SK-N-SH (cell line): ENCODE measurements around the gene CDC6. TPM values are rescaled to one million over a fixed set of nuclear protein-coding genes. Genes with fewer than 3 reads are reported as not detected.

Experiments
- CTCF ChIA-PET: fragments of 300-600, 350-600 bp; formaldehyde crosslinking; extraction: SDS; loops from one replicate; lab custom pipeline; 2021; lab: Yijun Ruan, JAX
- POLR2A ChIA-PET: fragments of 350-600 bp; sonication (Branson Sonifier 250); formaldehyde crosslinking; extraction: SDS; loops from one replicate; lab custom pipeline; 2020; ENCODE audit warnings: antibody characterized with exemption, inconsistent platforms; lab: Yijun Ruan, JAX
- DNase-seq: peaks from one replicate; pipeline ENCODE4 v3.0.0; 2012
- H2AFZ ChIP-seq: fragments of 200-600 bp; sonication (generic); 2 replicates; pipeline ENCODE4 v1.8.1; 2016; ENCODE audit warnings: antibody characterized with exemption, mild to moderate bottlenecking, low read depth
- H3F3A ChIP-seq: fragments of 200-600 bp; sonication (generic); replicated peaks from 2 replicates; pipeline ENCODE3; 2016; ENCODE audit warnings: antibody characterized with exemption, mild to moderate bottlenecking; ENCODE audit not compliant: insufficient read depth
- H3K27ac ChIP-seq, 2 experiments: fragments of 200-500 bp in 1 of 2; fragments of 200-600 bp in 1 of 2; sonication (Bioruptor generic) in 1 of 2; sonication (generic), shearing (Covaris generic) in 1 of 2; 2 replicates each; pipeline versions ENCODE4 v1.5.1 to v1.6.1; 2014 to 2016; ENCODE audit warnings: low read depth in 2 of 2, inconsistent platforms in 1 of 2, low read length in 1 of 2, mild to moderate bottlenecking in 1 of 2, mixed read lengths in 1 of 2
- H3K27me3 ChIP-seq: fragments of 200-600 bp; sonication (generic), shearing (Covaris generic); 2 replicates; pipeline ENCODE4 v1.6.1; 2016; ENCODE audit warnings: mixed run types; ENCODE audit not compliant: insufficient read depth
- H3K36me3 ChIP-seq, 2 experiments: fragments of 200-500 bp in 1 of 2; fragments of 200-600 bp in 1 of 2; sonication (Bioruptor generic) in 1 of 2; sonication (generic) in 1 of 2; replicated peaks in 1 of 2; 2 replicates each; pipeline versions ENCODE3 to v1.5.1; 2014 to 2016; ENCODE audit warnings: low read length in 1 of 2, mild to moderate bottlenecking in 1 of 2; ENCODE audit not compliant: insufficient read depth in 2 of 2, control insufficient read depth in 1 of 2
- H3K4me1 ChIP-seq, 2 experiments: fragments of 200-500 bp in 1 of 2; fragments of 200-600 bp in 1 of 2; sonication (Bioruptor generic) in 1 of 2; sonication (generic), shearing (Covaris generic) in 1 of 2; 2 replicates each; pipeline versions ENCODE4 v1.5.1 to v1.6.1; 2014 to 2016; ENCODE audit warnings: low read depth in 1 of 2, low read length in 1 of 2, mixed run types in 1 of 2; ENCODE audit not compliant: insufficient read depth in 2 of 2, control insufficient read depth in 1 of 2
- H3K4me2 ChIP-seq: fragments of 200-600 bp; sonication (generic), shearing (Covaris generic); 2 replicates; pipeline ENCODE4 v1.6.1; 2017; ENCODE audit warnings: mixed run types
- H3K4me3 ChIP-seq, 2 experiments: fragments of 200-500 bp in 1 of 2; fragments of 200-600 bp in 1 of 2; sonication (Bioruptor generic) in 1 of 2; sonication (generic), shearing (Covaris generic) in 1 of 2; 2 replicates each; pipeline versions ENCODE4 v1.5.1 to v1.8.1; 2014 to 2016; ENCODE audit warnings: low read depth in 2 of 2, inconsistent platforms in 1 of 2, low read length in 1 of 2, mild to moderate bottlenecking in 1 of 2, mixed read lengths in 1 of 2, moderate library complexity in 1 of 2
- H3K79me2 ChIP-seq: fragments of 200-600 bp; sonication (generic); 2 replicates; pipeline ENCODE4 v1.8.1; 2017; ENCODE audit warnings: mild to moderate bottlenecking; ENCODE audit not compliant: insufficient read depth
- H3K9ac ChIP-seq: fragments of 200-600 bp; sonication (generic); 2 replicates; pipeline ENCODE4 v1.6.1; 2017; ENCODE audit warnings: mixed run types
- H3K9me2 ChIP-seq: fragments of 200-600 bp; sonication (generic); 2 replicates; pipeline ENCODE4 v1.6.1; 2017; ENCODE audit warnings: mixed run types
- H3K9me3 ChIP-seq: fragments of 200-600 bp; sonication (generic); 2 replicates; pipeline ENCODE4 v1.6.1; 2017; ENCODE audit warnings: mixed run types, mild to moderate bottlenecking, moderate library complexity
- H4K20me1 ChIP-seq: fragments of 200-600 bp; sonication (generic); 2 replicates; pipeline ENCODE4 v1.6.1; 2017; ENCODE audit warnings: mild to moderate bottlenecking, mixed run types; ENCODE audit not compliant: insufficient read depth
- EP300 ChIP-seq, 2 experiments: IDR thresholded peaks; 2 replicates each; pipeline versions ENCODE4 v1.4.0 to v1.6.1; 2012; ENCODE audit warnings: borderline replicate concordance in 1 of 2, low read depth in 1 of 2, low read length in 1 of 2
- EZH2phosphoT487 ChIP-seq: fragments of 200-600 bp; sonication (generic); IDR thresholded peaks from 2 replicates; pipeline ENCODE4 v1.6.1; 2017; ENCODE audit warnings: low read depth, mixed run types, mild to moderate bottlenecking, antibody characterized with exemption, moderate library complexity, borderline replicate concordance
- FOSL2 ChIP-seq: IDR thresholded peaks from 2 replicates; pipeline ENCODE4 v1.4.0; 2012; ENCODE audit warnings: low read depth, mild to moderate bottlenecking, moderate library complexity, borderline replicate concordance
- FOXJ3 ChIP-seq: sonication (generic); formaldehyde crosslinking; IDR thresholded peaks from 2 replicates; pipeline ENCODE4 v1.5.1; 2020; ENCODE audit warnings: mild to moderate bottlenecking, missing genetic modification reagents
- FOXM1 ChIP-seq: IDR thresholded peaks from 2 replicates; pipeline ENCODE4 v1.4.0; 2012; ENCODE audit warnings: low read depth, mild to moderate bottlenecking
- GABPA ChIP-seq: IDR thresholded peaks from 2 replicates; pipeline ENCODE4 v1.4.0; 2012; ENCODE audit warnings: low read depth, mild to moderate bottlenecking
- GATA2 ChIP-seq: sonication (generic); formaldehyde crosslinking; IDR thresholded peaks from 2 replicates; pipeline ENCODE4 v1.5.0; 2020; ENCODE audit warnings: mild to moderate bottlenecking, missing genetic modification reagents
- JUND ChIP-seq: IDR thresholded peaks from 2 replicates; pipeline ENCODE4 v1.4.0; 2012
- MEF2A ChIP-seq: IDR thresholded peaks from 2 replicates; pipeline ENCODE4 v1.4.0; 2012; ENCODE audit warnings: low read depth, borderline replicate concordance
- MXI1 ChIP-seq: IDR thresholded peaks from 2 replicates; pipeline ENCODE4 v1.6.1; 2012; ENCODE audit warnings: mild to moderate bottlenecking, low read depth, low read length, improper control_type of control experiment
- NFIC ChIP-seq: IDR thresholded peaks from 2 replicates; pipeline ENCODE4 v1.4.0; 2012; ENCODE audit warnings: borderline replicate concordance
- NRF1 ChIP-seq: IDR thresholded peaks from 2 replicates; pipeline ENCODE4 v1.6.1; 2012; ENCODE audit warnings: low read depth, mild to moderate bottlenecking, low read length
- RAD21 ChIP-seq: IDR thresholded peaks from 2 replicates; pipeline ENCODE4 v1.6.1; 2012; ENCODE audit warnings: mild to moderate bottlenecking, low read length
- RCOR1 ChIP-seq: fragments of 150-350 bp; IDR thresholded peaks from 2 replicates; pipeline ENCODE4 v1.6.1; 2017; ENCODE audit warnings: antibody characterized with exemption, low read length
- RFX5 ChIP-seq: IDR thresholded peaks from 2 replicates; pipeline ENCODE4 v1.6.1; 2012; ENCODE audit warnings: mild to moderate bottlenecking, improper control_type of control experiment, low read length
- SIN3A ChIP-seq: IDR thresholded peaks from 2 replicates; pipeline ENCODE4 v1.6.1; 2012; ENCODE audit warnings: low read depth, mild to moderate bottlenecking, low read length, moderate library complexity, borderline replicate concordance
- SMC3 ChIP-seq: IDR thresholded peaks from 2 replicates; pipeline ENCODE4 v1.6.1; 2012; ENCODE audit warnings: low read depth, low read length, improper control_type of control experiment
- TAF1 ChIP-seq: IDR thresholded peaks from 2 replicates; pipeline ENCODE4 v1.6.1; 2012; ENCODE audit warnings: low read depth, mild to moderate bottlenecking, low read length, moderate library complexity, borderline replicate concordance
- TCF12 ChIP-seq: IDR thresholded peaks from 2 replicates; pipeline ENCODE4 v1.4.0; 2012
- TEAD4 ChIP-seq: IDR thresholded peaks from 2 replicates; pipeline ENCODE4 v1.4.0; 2012; ENCODE audit warnings: mild to moderate bottlenecking, borderline replicate concordance; ENCODE audit not compliant: insufficient read depth
- YY1 ChIP-seq: IDR thresholded peaks from 2 replicates; pipeline ENCODE4 v1.4.0; 2012; ENCODE audit warnings: low read depth, mild to moderate bottlenecking
- WGBS: methylation state at CpG from one replicate; pipeline ENCODE4 v1.1.6; 2017; ENCODE audit warnings: low lambda C conversion rate; 5-methylcytosine and 5-hydroxymethylcytosine counted together
- polyA plus RNA-seq, 3 experiments: library from polyadenylated mRNA; depleted of rRNA; stranded (reverse); fragments of >200 nt; gene quantifications; 2 replicates each; pipeline ENCODE4 v1.2.3, GENCODE V29; 2012
- TF ChIP-seq, protein P1 (sequence below): fragments of 200-600 bp; sonication (generic); IDR thresholded peaks from 2 replicates; pipeline ENCODE4 v1.6.1; 2017; ENCODE audit warnings: antibody characterized with exemption, mild to moderate bottlenecking, moderate library complexity
- TF ChIP-seq, protein P2 (sequence below): IDR thresholded peaks from 2 replicates; pipeline ENCODE4 v1.4.0; 2012; ENCODE audit warnings: low read depth, borderline replicate concordance
- TF ChIP-seq, protein P3 (sequence below): IDR thresholded peaks from 2 replicates; pipeline ENCODE4; 2012

CDC6 gene
- polyA plus RNA-seq, 1 of the 3 experiments (the other 2 are of a cell fraction) = 12.7 TPM

DNA sequence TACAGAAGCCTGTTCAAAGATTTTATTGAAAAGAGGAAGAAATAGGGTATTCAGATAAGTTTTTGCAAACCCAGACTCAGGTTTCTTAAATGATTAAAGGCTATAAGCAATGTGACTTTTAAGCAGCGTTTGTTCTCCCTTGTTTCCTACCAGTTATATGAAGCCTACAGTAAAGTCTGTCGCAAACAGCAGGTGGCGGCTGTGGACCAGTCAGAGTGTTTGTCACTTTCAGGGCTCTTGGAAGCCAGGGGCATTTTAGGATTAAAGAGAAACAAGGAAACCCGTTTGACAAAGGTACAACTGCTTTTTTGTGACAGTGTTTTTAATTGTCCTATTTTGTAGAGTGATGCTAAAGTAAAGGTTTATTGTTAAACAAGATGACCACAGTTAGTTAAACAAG lies 13.6 kb downstream of the CDC6 start:
- Histone ChIP-seq H3K36me3 (peaks cover 4 to 12% of the 10 kb centered on the region in 2 experiments), H3K27me3 (no peaks in the 10 kb centered on the region), H3K9ac (no peak overlapping the region), H3K79me2 (peaks cover 3% of the 10 kb centered on the region; the same call in 1 of the 2 replicates), H3K4me1 (peaks cover 34 to 35% of the 10 kb centered on the region in 2 experiments), H3K9me3 (no peaks in the 10 kb centered on the region), H4K20me1 (no peaks in the 10 kb centered on the region), H3K27ac (no peak overlapping the region), H2AFZ (no peak overlapping the region), H3K4me2 (no peak overlapping the region), H3F3A (peaks cover 37% of the 10 kb centered on the region), H3K4me3 (no peak overlapping the region), H3K9me2 (no peaks in the 10 kb centered on the region)
- WGBS = 79% methylated on average over 4 of the region's 4 CpGs
- ChIA-PET POLR2A (no interaction called here), CTCF (interaction anchor here (0.6 to 36.0 kb wide), 11 partner anchors 12 to 258 kb away, joined by 3 to 1706 read pairs (median 4); partner anchors contain the start of genes GJD3 and WIPF2)
- no peak for DNase-seq
- TF ChIP-seq TEAD4 (no peak), EP300 (IDR thresholded peaks at IDR 0.05; ENCODE audit: borderline replicate concordance in 1 of 2, low read depth in 1 of 2, low read length in 1 of 2) (no peak), RCOR1 (no peak), FOXM1 (no peak), JUND (no peak), SIN3A (no peak), MXI1 (no peak), RAD21 (peak; percentile 78), MEF2A (no peak), NFIC (no peak), TCF12 (no peak), TAF1 (no peak), NRF1 (no peak), FOXJ3 (CRISPR knock-in tag) (no peak), GABPA (no peak), EZH2phosphoT487 (no peak), SMC3 (peak; percentile 66), GATA2 (CRISPR knock-in tag) (no peak), FOSL2 (no peak), RFX5 (no peak), YY1 (no peak)
- TF ChIP-seq, protein P1, sequence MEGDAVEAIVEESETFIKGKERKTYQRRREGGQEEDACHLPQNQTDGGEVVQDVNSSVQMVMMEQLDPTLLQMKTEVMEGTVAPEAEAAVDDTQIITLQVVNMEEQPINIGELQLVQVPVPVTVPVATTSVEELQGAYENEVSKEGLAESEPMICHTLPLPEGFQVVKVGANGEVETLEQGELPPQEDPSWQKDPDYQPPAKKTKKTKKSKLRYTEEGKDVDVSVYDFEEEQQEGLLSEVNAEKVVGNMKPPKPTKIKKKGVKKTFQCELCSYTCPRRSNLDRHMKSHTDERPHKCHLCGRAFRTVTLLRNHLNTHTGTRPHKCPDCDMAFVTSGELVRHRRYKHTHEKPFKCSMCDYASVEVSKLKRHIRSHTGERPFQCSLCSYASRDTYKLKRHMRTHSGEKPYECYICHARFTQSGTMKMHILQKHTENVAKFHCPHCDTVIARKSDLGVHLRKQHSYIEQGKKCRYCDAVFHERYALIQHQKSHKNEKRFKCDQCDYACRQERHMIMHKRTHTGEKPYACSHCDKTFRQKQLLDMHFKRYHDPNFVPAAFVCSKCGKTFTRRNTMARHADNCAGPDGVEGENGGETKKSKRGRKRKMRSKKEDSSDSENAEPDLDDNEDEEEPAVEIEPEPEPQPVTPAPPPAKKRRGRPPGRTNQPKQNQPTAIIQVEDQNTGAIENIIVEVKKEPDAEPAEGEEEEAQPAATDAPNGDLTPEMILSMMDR = peak; percentile 56
- TF ChIP-seq, protein P2, sequence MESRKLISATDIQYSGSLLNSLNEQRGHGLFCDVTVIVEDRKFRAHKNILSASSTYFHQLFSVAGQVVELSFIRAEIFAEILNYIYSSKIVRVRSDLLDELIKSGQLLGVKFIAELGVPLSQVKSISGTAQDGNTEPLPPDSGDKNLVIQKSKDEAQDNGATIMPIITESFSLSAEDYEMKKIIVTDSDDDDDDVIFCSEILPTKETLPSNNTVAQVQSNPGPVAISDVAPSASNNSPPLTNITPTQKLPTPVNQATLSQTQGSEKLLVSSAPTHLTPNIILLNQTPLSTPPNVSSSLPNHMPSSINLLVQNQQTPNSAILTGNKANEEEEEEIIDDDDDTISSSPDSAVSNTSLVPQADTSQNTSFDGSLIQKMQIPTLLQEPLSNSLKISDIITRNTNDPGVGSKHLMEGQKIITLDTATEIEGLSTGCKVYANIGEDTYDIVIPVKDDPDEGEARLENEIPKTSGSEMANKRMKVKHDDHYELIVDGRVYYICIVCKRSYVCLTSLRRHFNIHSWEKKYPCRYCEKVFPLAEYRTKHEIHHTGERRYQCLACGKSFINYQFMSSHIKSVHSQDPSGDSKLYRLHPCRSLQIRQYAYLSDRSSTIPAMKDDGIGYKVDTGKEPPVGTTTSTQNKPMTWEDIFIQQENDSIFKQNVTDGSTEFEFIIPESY = no peak
- TF ChIP-seq, protein P3, sequence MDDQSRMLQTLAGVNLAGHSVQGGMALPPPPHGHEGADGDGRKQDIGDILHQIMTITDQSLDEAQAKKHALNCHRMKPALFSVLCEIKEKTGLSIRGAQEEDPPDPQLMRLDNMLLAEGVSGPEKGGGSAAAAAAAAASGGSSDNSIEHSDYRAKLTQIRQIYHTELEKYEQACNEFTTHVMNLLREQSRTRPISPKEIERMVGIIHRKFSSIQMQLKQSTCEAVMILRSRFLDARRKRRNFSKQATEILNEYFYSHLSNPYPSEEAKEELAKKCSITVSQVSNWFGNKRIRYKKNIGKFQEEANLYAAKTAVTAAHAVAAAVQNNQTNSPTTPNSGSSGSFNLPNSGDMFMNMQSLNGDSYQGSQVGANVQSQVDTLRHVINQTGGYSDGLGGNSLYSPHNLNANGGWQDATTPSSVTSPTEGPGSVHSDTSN = no peak
